Activated naive CD4-positive, alpha-beta T cell treated with anti-CD3 and anti-CD28 coated beads, Interleukin-2, amount 10 ng/mL, durations not matched to agents 7 days and 5 days (primary cell): Measurements from ENCODE around the gene TVP23A.
"Not testable (repeated sequence)": the region's sequence is repeated elsewhere in the genome, so short reads cannot be mapped to it uniquely, and the experiment has no call there.

Source experiments
- CTCF ChIA-PET: fragments of 350-600 bp; sonication (Branson Sonifier 250); formaldehyde crosslinking; loops from one replicate; lab custom pipeline; 2021; ENCODE audit warnings: antibody characterized with exemption; lab: Charles Lee
- DNase-seq: peaks from one replicate; pipeline ENCODE4 v3.0.0-alpha.2; 2020
- H3K27ac Mint-ChIP-seq: one replicate; pipeline ENCODE4 v1.8.0; 2021; ENCODE audit warnings: mild to moderate bottlenecking, moderate library complexity, mixed read lengths
- H3K27me3 Mint-ChIP-seq: one replicate; pipeline ENCODE4 v1.8.0; 2021; ENCODE audit warnings: mild to moderate bottlenecking, mixed read lengths
- H3K36me3 Mint-ChIP-seq: one replicate; pipeline ENCODE4 v1.8.0; 2021; ENCODE audit warnings: mixed read lengths
- H3K4me1 Mint-ChIP-seq: one replicate; pipeline ENCODE4 v1.8.0; 2021; ENCODE audit warnings: mixed read lengths
- H3K4me3 Mint-ChIP-seq: one replicate; pipeline ENCODE4 v1.8.0; 2021; ENCODE audit warnings: mild to moderate bottlenecking, moderate library complexity, mixed read lengths
- H3K9me3 Mint-ChIP-seq: one replicate; pipeline ENCODE4 v1.8.0; 2021; ENCODE audit warnings: mixed read lengths

TVP23A gene

GRCh38 chr16:10849736-10850477 is 31.3 kb upstream of the TVP23A start:
- DNase-seq: no peak
- CTCF ChIA-PET: interaction anchor here (0.5 kb wide), 1 partner anchor 604 kb away, joined by 4 read pairs; no protein-coding TSS in a partner anchor
- H3K27ac Mint-ChIP-seq: no peak overlapping the region
- H3K27me3 Mint-ChIP-seq: peaks cover 51% of the 10 kb centered on the region
- H3K4me1 Mint-ChIP-seq: peaks cover 17% of the 10 kb centered on the region
- H3K36me3 Mint-ChIP-seq: no peaks in the 10 kb centered on the region
- no peaks in the 10 kb centered on the region for H3K9me3 Mint-ChIP-seq
- no peak overlapping the region for H3K4me3 Mint-ChIP-seq

GRCh38 chr16:10847176-10847575 is 28.6 kb upstream of the TVP23A start:
- DNase-seq: no peak
- no peak overlapping the region for H3K4me3 Mint-ChIP-seq

GRCh38 chr16:10846213-10846998 is 27.8 kb upstream of the TVP23A start:
- H3K4me1 Mint-ChIP-seq: peaks cover 5% of the 10 kb centered on the region
- H3K9me3 Mint-ChIP-seq: no peaks in the 10 kb centered on the region
- no peak overlapping the region for H3K4me3 Mint-ChIP-seq
- DNase-seq: no peak
- CTCF ChIA-PET: no interaction called here
- no peaks in the 10 kb centered on the region for H3K36me3 Mint-ChIP-seq
- H3K27me3 Mint-ChIP-seq: peaks cover 68% of the 10 kb centered on the region
- H3K27ac Mint-ChIP-seq: no peak overlapping the region

More at GRCh38 chr16:10847176-10847575, 28.6 kb upstream of the TVP23A start:
- no peaks in the 10 kb centered on the region for H3K9me3 Mint-ChIP-seq
- CTCF ChIA-PET: no interaction called here
- H3K4me1 Mint-ChIP-seq: peaks cover 7% of the 10 kb centered on the region
- H3K27me3 Mint-ChIP-seq: peaks cover 62% of the 10 kb centered on the region
- H3K36me3 Mint-ChIP-seq: no peaks in the 10 kb centered on the region
- H3K27ac Mint-ChIP-seq: no peak overlapping the region

GRCh38 chr16:10840703-10841102 is 22.1 kb upstream of the TVP23A start:
- DNase-seq: no peak
- no peak overlapping the region for H3K27ac Mint-ChIP-seq
- H3K4me1 Mint-ChIP-seq: no peaks in the 10 kb centered on the region
- H3K27me3 Mint-ChIP-seq: peaks cover 71% of the 10 kb centered on the region
- H3K9me3 Mint-ChIP-seq: no peaks in the 10 kb centered on the region
- H3K4me3 Mint-ChIP-seq: no peak overlapping the region
- CTCF ChIA-PET: no interaction called here
- H3K36me3 Mint-ChIP-seq: no peaks in the 10 kb centered on the region

- no peak overlapping the region for H3K4me3 Mint-ChIP-seq
- no peak for DNase-seq
- no peaks in the 10 kb centered on the region for H3K9me3 Mint-ChIP-seq
- H3K27ac Mint-ChIP-seq: no peak overlapping the region
- CTCF ChIA-PET: no interaction called here
- H3K4me1 Mint-ChIP-seq: no peaks in the 10 kb centered on the region
- H3K36me3 Mint-ChIP-seq: no peaks in the 10 kb centered on the region
- peaks cover 70% of the 10 kb centered on the region for H3K27me3 Mint-ChIP-seq
These were observed 20.7 kb upstream of the TVP23A start for GRCh38 chr16:10839279-10839666.

GRCh38 chr16:10838621-10839278 is 20.2 kb upstream of the TVP23A start:
- Mint-ChIP-seq H3K9me3 (no peaks in the 10 kb centered on the region), H3K36me3 (no peaks in the 10 kb centered on the region), H3K27ac (no peak overlapping the region), H3K4me3 (no peak overlapping the region), H3K27me3 (peaks cover 73% of the 10 kb centered on the region), H3K4me1 (no peaks in the 10 kb centered on the region)
- CTCF ChIA-PET: no interaction called here
- DNase-seq: no peak

- no peak for DNase-seq
- Mint-ChIP-seq H3K36me3 (no peaks in the 10 kb centered on the region), H3K9me3 (no peaks in the 10 kb centered on the region), H3K4me1 (no peaks in the 10 kb centered on the region), H3K27ac (no peak overlapping the region), H3K27me3 (peaks cover 78% of the 10 kb centered on the region), H3K4me3 (no peak overlapping the region)
- CTCF ChIA-PET: no interaction called here
These were observed 17.7 kb upstream of the TVP23A start for GRCh38 chr16:10836174-10836853.

- CTCF ChIA-PET: no interaction called here
- Mint-ChIP-seq H3K4me3 (no peak overlapping the region), H3K27ac (no peak overlapping the region), H3K9me3 (no peaks in the 10 kb centered on the region), H3K27me3 (peaks cover 74% of the 10 kb centered on the region), H3K36me3 (no peaks in the 10 kb centered on the region), H3K4me1 (no peaks in the 10 kb centered on the region)
- DNase-seq: no peak
These were observed 16.8 kb upstream of the TVP23A start for GRCh38 chr16:10835281-10835931.

- H3K27ac Mint-ChIP-seq: no peak overlapping the region
- CTCF ChIA-PET: no interaction called here
- DNase-seq: no peak
- H3K4me1 Mint-ChIP-seq: no peaks in the 10 kb centered on the region
- no peaks in the 10 kb centered on the region for H3K36me3 Mint-ChIP-seq
- no peaks in the 10 kb centered on the region for H3K9me3 Mint-ChIP-seq
- peaks cover 78% of the 10 kb centered on the region for H3K27me3 Mint-ChIP-seq
- H3K4me3 Mint-ChIP-seq: no peak overlapping the region
These were observed 16.2 kb upstream of the TVP23A start for GRCh38 chr16:10834766-10835165.

- no peak overlapping the region for H3K27ac Mint-ChIP-seq
- CTCF ChIA-PET: no interaction called here
These were observed 15.5 kb upstream of the TVP23A start for GRCh38 chr16:10834130-10834529.

GRCh38 chr16:10833271-10833670 is 14.7 kb upstream of the TVP23A start:
- Mint-ChIP-seq H3K4me1 (no peaks in the 10 kb centered on the region), H3K27me3 (peaks cover 79% of the 10 kb centered on the region), H3K4me3 (no peak overlapping the region), H3K27ac (no peak overlapping the region), H3K9me3 (no peaks in the 10 kb centered on the region), H3K36me3 (no peaks in the 10 kb centered on the region)
- DNase-seq: no peak
- CTCF ChIA-PET: no interaction called here

More at GRCh38 chr16:10834130-10834529, 15.5 kb upstream of the TVP23A start:
- no peaks in the 10 kb centered on the region for H3K36me3 Mint-ChIP-seq
- no peak overlapping the region for H3K4me3 Mint-ChIP-seq
- H3K9me3 Mint-ChIP-seq: no peaks in the 10 kb centered on the region
- DNase-seq: no peak
- no peaks in the 10 kb centered on the region for H3K4me1 Mint-ChIP-seq
- peaks cover 80% of the 10 kb centered on the region for H3K27me3 Mint-ChIP-seq

- peaks cover 83% of the 10 kb centered on the region for H3K27me3 Mint-ChIP-seq
- CTCF ChIA-PET: no interaction called here
- H3K9me3 Mint-ChIP-seq: no peaks in the 10 kb centered on the region
- no peak overlapping the region for H3K27ac Mint-ChIP-seq
- H3K4me1 Mint-ChIP-seq: no peaks in the 10 kb centered on the region
- no peak for DNase-seq
- H3K36me3 Mint-ChIP-seq: no peaks in the 10 kb centered on the region
- no peak overlapping the region for H3K4me3 Mint-ChIP-seq
These were observed 13.6 kb upstream of the TVP23A start for GRCh38 chr16:10831894-10832886.

GRCh38 chr16:10830240-10830639 is 11.6 kb upstream of the TVP23A start:
- H3K9me3 Mint-ChIP-seq, H3K4me1 Mint-ChIP-seq, H3K4me3 Mint-ChIP-seq, H3K27ac Mint-ChIP-seq, H3K36me3 Mint-ChIP-seq, CTCF ChIA-PET, DNase-seq: not testable (repeated sequence)
- H3K27me3 Mint-ChIP-seq: peaks cover 64% of the 10 kb centered on the region
